Erythroblast (primary cell): ENCODE results near the gene SLC20A1.

Source experiments
- GATA1 ChIP-seq: IDR thresholded peaks from 2 replicates; pipeline ENCODE4 v1.6.1; 2011; ENCODE audit warnings: low read depth, mild to moderate bottlenecking, control low read depth, low read length, moderate library complexity
- POLR2A ChIP-seq: IDR thresholded peaks from 2 replicates; pipeline ENCODE4 v1.6.1; 2011; ENCODE audit warnings: mild to moderate bottlenecking, low read length

GRCh38 chr2:112639936-112640335 lies 5.8 kb upstream of the SLC20A1 start:
- TF ChIP-seq POLR2A (no peak), GATA1 (no peak)
